Transverse colon (tissue), 4 donors: Measurements from ENCODE around the gene TMEM178B.

ENCODE experiments used
- CTCF ChIP-seq, 5 experiments: fragments of 200-600 bp in 3 of 5; fragments of 450-650 bp in 2 of 5; sonication (generic) in 3 of 5; IDR thresholded peaks; 1 replicate in 2 of 5; 2 replicates in 3 of 5; pipeline ENCODE4 v1.5.1; 2016 to 2017; ENCODE audit warnings: antibody characterized with exemption in 5 of 5, inconsistent platforms in 3 of 5, mild to moderate bottlenecking in 2 of 5, moderate library complexity in 1 of 5
- POLR2A ChIP-seq: fragments of 450-650 bp; IDR thresholded peaks from one replicate; pipeline ENCODE4 v1.6.1; 2016; ENCODE audit warnings: antibody characterized with exemption, mild to moderate bottlenecking, moderate library complexity
- POLR2AphosphoS5 ChIP-seq, 3 donors: sonication (generic); formaldehyde crosslinking; IDR thresholded peaks; one replicate each; pipeline ENCODE4 v1.6.1; 2016; ENCODE audit warnings: antibody characterized with exemption in 3 of 3

GRCh38 chr7:141268614-141269013, 194.8 kb downstream of the TMEM178B start:
- TF ChIP-seq CTCF (IDR thresholded peaks at IDR 0.05) (no peak), POLR2A (no peak), POLR2AphosphoS5 (IDR thresholded peaks at IDR 0.05) (no peak)
